Activated CD4-positive, alpha-beta memory T cell treated with anti-CD3 and anti-CD28 coated beads for 36 hours (primary cell): ENCODE measurements around the gene NUDT16L1. TPM values are rescaled to one million over a fixed set of nuclear protein-coding genes. Genes with fewer than 3 reads are reported as not detected.

Experiments
- CTCF ChIA-PET: fragments of 350-600 bp; sonication (Branson Sonifier 250); formaldehyde crosslinking; loops from one replicate; lab custom pipeline; 2021; ENCODE audit warnings: antibody characterized with exemption, inconsistent platforms; lab: Charles Lee
- POLR2A ChIA-PET: fragments of 350-600 bp; sonication (Branson Sonifier 250); formaldehyde crosslinking; loops from one replicate; lab custom pipeline; 2021; ENCODE audit warnings: antibody characterized with exemption; lab: Charles Lee
- DNase-seq: peaks from one replicate; pipeline ENCODE4 v3.0.0-alpha.2; 2020
- H3K27ac Mint-ChIP-seq: one replicate; pipeline ENCODE4 v1.8.0; 2021; ENCODE audit warnings: mixed read lengths
- H3K27me3 Mint-ChIP-seq: one replicate; pipeline ENCODE4 v1.8.0; 2021; ENCODE audit warnings: mixed read lengths
- H3K36me3 Mint-ChIP-seq: one replicate; pipeline ENCODE4 v1.8.0; 2021; ENCODE audit warnings: mixed read lengths
- H3K4me1 Mint-ChIP-seq: one replicate; pipeline ENCODE4 v1.8.0; 2021; ENCODE audit warnings: low read depth, mixed read lengths
- H3K4me3 Mint-ChIP-seq: one replicate; pipeline ENCODE4 v1.8.0; 2021; ENCODE audit warnings: mild to moderate bottlenecking, mixed read lengths
- H3K9me3 Mint-ChIP-seq: one replicate; pipeline ENCODE4 v1.8.0; 2021; ENCODE audit warnings: mixed read lengths
- intact Hi-C: fragments of 100-400 bp; cut with micrococcal nuclease; formaldehyde crosslinking; loops from one replicate; pipeline ENCODE4 v1.15.1; 2023
- total RNA-seq, 2 experiments: library from RNA; stranded (reverse); gene quantifications; one replicate each; pipeline ENCODE4 v1.2.3, GENCODE V29; 2021

NUDT16L1 gene
- total RNA-seq, 2 experiments from 2014 or later: 22.2 to 23.6 TPM

DNA sequence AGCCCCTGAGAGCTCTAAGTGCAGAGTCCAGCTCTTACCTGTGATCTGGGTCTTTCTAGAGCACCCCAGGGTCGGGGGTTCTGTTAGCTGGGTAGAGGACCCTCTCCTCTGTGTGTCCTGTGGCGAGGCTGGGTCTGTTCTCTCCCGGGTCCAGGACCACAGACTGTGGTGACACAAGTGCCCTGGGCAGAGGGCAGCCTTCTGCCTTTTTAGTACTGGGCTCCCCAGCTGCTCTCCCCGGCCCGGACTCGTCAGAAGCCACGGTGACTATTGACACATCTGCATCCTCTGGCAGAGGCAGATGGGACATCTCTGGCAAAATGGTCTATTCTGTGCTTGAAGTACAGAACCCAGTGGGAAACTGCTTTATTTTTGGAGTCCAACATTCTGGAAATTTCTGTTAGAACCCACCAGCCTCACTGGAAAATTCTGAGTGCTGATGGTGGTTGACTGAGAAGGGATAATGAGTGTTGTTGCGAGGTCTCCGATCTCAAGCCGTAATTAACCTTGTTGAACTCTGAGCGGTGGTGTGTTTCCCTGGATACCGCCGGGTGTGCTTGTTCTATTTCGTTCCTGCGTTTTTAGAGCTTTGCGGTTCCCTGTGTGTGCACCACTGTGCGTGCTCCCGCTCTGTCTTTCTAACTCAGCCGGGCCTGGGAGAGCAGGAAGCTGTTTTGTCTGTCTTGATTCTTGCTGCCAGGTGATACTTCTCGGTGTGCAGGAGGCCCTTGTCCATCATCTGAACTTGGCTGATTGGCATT lies 26.0 kb upstream of the NUDT16L1 start:
- Mint-ChIP-seq H3K4me3 (no peak overlapping the region), H3K27ac (no peak overlapping the region), H3K36me3 (peaks cover 13% of the 10 kb centered on the region), H3K4me1 (peaks cover 22% of the 10 kb centered on the region), H3K27me3 (no peaks in the 10 kb centered on the region), H3K9me3 (no peaks in the 10 kb centered on the region)
- POLR2A ChIA-PET: no interaction called here
- intact Hi-C loops: no loop called here
- no peak for DNase-seq
- CTCF ChIA-PET: no interaction called here

- no peaks in the 10 kb centered on the region for H3K9me3 Mint-ChIP-seq
- H3K27ac Mint-ChIP-seq: no peak overlapping the region
Observed at GRCh38 chr16:4668313-4668960, 24.9 kb upstream of the NUDT16L1 start.

DNA sequence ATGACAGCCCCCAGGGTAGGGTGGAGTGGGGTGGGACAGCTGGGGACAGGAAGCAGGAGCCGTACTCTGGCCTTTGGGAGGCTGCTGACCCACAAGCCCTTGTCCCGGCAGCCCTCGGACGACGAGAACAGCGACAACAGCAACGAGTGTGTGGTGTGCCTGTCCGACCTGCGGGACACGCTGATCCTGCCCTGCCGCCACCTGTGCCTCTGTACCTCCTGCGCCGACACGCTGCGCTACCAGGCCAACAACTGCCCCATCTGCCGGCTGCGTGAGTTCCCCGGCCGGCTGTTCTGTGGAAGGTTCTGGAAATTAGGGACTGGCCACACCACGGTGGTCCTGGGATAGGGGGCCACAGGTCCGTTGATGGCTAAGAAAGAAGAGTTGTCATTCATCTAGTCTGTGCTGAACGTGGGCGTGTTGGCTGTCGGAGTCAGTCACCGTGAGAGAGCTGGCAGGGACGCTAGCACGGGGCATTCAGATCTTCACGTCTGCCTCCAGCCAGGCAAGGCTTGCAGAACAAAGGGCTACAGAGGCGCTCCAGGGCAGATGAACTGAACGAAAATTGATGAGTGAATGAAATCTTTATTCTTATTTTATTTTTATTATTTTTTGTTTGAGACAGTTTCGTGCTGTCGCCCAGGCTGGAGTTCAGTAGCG lies 19.8 kb upstream of the NUDT16L1 start:
- DNase-seq: no peak

More at GRCh38 chr16:4668313-4668960, 24.9 kb upstream of the NUDT16L1 start:
- intact Hi-C loops: no loop called here
- H3K4me3 Mint-ChIP-seq: no peak overlapping the region
- peaks cover 21% of the 10 kb centered on the region for H3K4me1 Mint-ChIP-seq
- no peak for DNase-seq
- H3K36me3 Mint-ChIP-seq: peaks cover 14% of the 10 kb centered on the region
- POLR2A ChIA-PET: no interaction called here
- H3K27me3 Mint-ChIP-seq: no peaks in the 10 kb centered on the region
- CTCF ChIA-PET: no interaction called here

GRCh38 chr16:4674926-4675530 lies 18.3 kb upstream of the NUDT16L1 start:
- CTCF ChIA-PET: no interaction called here
- POLR2A ChIA-PET: interaction anchor here (0.7 kb wide), 1 partner anchor 26 kb away, joined by 3 read pairs; no protein-coding TSS in a partner anchor
- Mint-ChIP-seq H3K4me3 (no peak overlapping the region), H3K4me1 (peaks cover 24% of the 10 kb centered on the region), H3K9me3 (no peaks in the 10 kb centered on the region), H3K27ac (peak overlapping the region; percentile 96), H3K27me3 (no peaks in the 10 kb centered on the region), H3K36me3 (peaks cover 7% of the 10 kb centered on the region)
- intact Hi-C loops: loop anchor here (5.0 kb wide), 1 partner anchor 58 kb away; no protein-coding TSS in a partner anchor
- DNase-seq: no peak

More for the DNA sequence above, 19.8 kb upstream of the NUDT16L1 start:
- no peaks in the 10 kb centered on the region for H3K27me3 Mint-ChIP-seq
- intact Hi-C loops: no loop called here
- H3K36me3 Mint-ChIP-seq: peaks cover 9% of the 10 kb centered on the region
- no peak overlapping the region for H3K4me3 Mint-ChIP-seq
- POLR2A ChIA-PET: no interaction called here
- CTCF ChIA-PET: no interaction called here
- no peak overlapping the region for H3K27ac Mint-ChIP-seq
- no peaks in the 10 kb centered on the region for H3K9me3 Mint-ChIP-seq
- peaks cover 24% of the 10 kb centered on the region for H3K4me1 Mint-ChIP-seq

DNA sequence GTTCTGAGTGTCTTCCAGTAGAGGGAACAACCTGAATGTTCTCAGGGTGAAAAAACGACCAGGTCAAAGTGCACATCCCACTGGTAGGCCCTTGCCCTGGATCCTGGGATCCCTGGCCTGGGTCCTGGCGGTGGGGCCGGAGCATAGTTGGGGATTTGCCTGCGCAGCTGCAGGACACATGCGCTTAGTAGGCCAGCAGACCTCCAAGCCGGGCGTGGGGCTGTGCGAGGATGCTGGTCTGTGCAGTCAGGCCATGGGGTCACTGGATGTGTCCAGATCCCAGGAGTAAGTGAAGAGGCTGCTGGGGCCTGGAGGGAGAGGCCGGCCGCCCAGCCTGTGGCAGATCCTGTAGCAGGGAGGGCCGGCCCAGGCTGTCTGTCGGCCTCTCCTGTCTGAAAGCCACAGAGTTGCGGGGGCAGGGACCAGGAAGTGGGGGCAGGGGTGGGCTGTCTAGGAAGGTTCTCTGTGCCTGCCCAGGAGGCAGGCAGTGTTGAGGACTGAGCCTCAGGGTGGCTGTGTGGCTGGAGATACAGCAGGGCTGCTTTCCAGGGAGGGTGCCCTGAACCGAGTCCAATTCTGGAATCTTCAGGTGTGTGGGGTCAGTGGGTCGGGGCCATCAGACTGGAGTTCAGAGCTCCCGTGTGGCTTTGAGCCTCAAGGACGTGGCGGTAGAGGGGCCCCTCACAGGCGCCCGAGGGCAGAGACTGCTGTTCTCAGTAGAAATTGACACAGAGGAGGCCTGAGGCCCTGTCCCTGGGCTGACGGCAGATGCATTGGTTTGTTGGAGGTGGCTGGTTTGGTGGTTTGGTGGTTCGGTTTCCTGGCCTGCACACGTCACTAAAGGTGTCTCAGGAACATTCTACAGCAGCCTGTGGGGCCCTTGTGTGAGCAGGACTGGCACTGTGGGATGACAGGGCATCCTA lies 17.2 kb upstream of the NUDT16L1 start:
- H3K9me3 Mint-ChIP-seq: no peaks in the 10 kb centered on the region
- intact Hi-C loops: loop anchor here (2.0 to 5.0 kb wide), 2 partner anchors 15 to 59 kb away; no protein-coding TSS in a partner anchor
- H3K27ac Mint-ChIP-seq: peak overlapping the region; percentile 96
- no peaks in the 10 kb centered on the region for H3K27me3 Mint-ChIP-seq
- ChIA-PET POLR2A (interaction anchor here (0.6 to 1.6 kb wide), 3 partner anchors 19 to 52 kb away, joined by 3 to 5 read pairs (median 4); partner anchors contain the start of gene MGRN1), CTCF (interaction anchor here (0.6 to 2.1 kb wide), 3 partner anchors 26 to 266 kb away, joined by 4 to 11 read pairs (median 4); partner anchors contain the start of gene MGRN1)
- H3K4me3 Mint-ChIP-seq: peak overlapping the region; percentile 33
- peaks cover 7% of the 10 kb centered on the region for H3K36me3 Mint-ChIP-seq
- peaks cover 24% of the 10 kb centered on the region for H3K4me1 Mint-ChIP-seq
- peak; percentile 91 for DNase-seq

DNA sequence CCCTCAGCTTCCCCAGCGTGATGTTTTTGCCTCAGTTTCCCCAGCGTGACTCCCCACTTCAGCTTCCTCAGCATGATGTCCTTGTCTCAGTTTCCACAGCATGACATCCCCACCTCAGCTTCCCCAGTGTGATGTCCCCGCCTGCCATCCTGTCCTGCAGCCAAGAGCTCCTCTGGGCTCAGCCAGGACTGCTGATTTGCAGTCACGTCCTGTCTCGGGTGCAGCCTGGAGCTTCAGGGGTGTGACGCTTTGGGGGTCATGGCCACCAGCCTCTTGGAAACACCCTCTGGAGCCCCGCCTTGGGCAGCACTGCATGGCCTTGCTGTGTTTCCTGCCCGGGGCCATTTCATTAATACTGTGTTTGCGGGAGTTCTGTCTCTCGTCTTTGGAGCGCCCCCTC lies 16.5 kb upstream of the NUDT16L1 start:
- POLR2A ChIA-PET: interaction anchor here (0.6 to 1.6 kb wide), 3 partner anchors 18 to 53 kb away, joined by 3 to 5 read pairs (median 4); partner anchors contain the start of gene MGRN1
- H3K27me3 Mint-ChIP-seq: no peaks in the 10 kb centered on the region
- CTCF ChIA-PET: interaction anchor here (0.6 to 2.1 kb wide), 3 partner anchors 27 to 265 kb away, joined by 4 to 11 read pairs (median 4); partner anchors contain the start of gene MGRN1
- no peak for DNase-seq
- H3K36me3 Mint-ChIP-seq: peaks cover 8% of the 10 kb centered on the region
- peak overlapping the region; percentile 33 for H3K4me3 Mint-ChIP-seq
- peaks cover 24% of the 10 kb centered on the region for H3K4me1 Mint-ChIP-seq
- intact Hi-C loops: loop anchor here (2.0 to 5.0 kb wide), 2 partner anchors 16 to 60 kb away; no protein-coding TSS in a partner anchor
- H3K27ac Mint-ChIP-seq: peak overlapping the region; percentile 96
- no peaks in the 10 kb centered on the region for H3K9me3 Mint-ChIP-seq

- Mint-ChIP-seq H3K27me3 (no peaks in the 10 kb centered on the region), H3K4me1 (peaks cover 24% of the 10 kb centered on the region), H3K27ac (peak overlapping the region; percentile 96), H3K9me3 (no peaks in the 10 kb centered on the region), H3K36me3 (peaks cover 8% of the 10 kb centered on the region), H3K4me3 (no peak overlapping the region)
- no peak for DNase-seq
- intact Hi-C loops: loop anchor here (2.0 to 5.0 kb wide), 2 partner anchors 17 to 60 kb away; no protein-coding TSS in a partner anchor
- POLR2A ChIA-PET: interaction anchor here (0.6 to 1.6 kb wide), 3 partner anchors 17 to 53 kb away, joined by 3 to 5 read pairs (median 4); partner anchors contain the start of gene MGRN1
- CTCF ChIA-PET: interaction anchor here (1.4 to 2.1 kb wide), 2 partner anchors 27 to 53 kb away, joined by 4 to 11 read pairs; partner anchors contain the start of gene MGRN1
Observed at GRCh38 chr16:4677390-4677789, 16.0 kb upstream of the NUDT16L1 start.

- H3K36me3 Mint-ChIP-seq: peaks cover 8% of the 10 kb centered on the region
- no peak for DNase-seq
- no peak overlapping the region for H3K4me3 Mint-ChIP-seq
- POLR2A ChIA-PET: no interaction called here
- peaks cover 24% of the 10 kb centered on the region for H3K4me1 Mint-ChIP-seq
- intact Hi-C loops: loop anchor here (2.0 to 5.0 kb wide), 2 partner anchors 17 to 61 kb away; no protein-coding TSS in a partner anchor
- peak overlapping the region; percentile 31 for H3K27ac Mint-ChIP-seq
- CTCF ChIA-PET: interaction anchor here (2.1 kb wide), 1 partner anchor 28 kb away, joined by 11 read pairs; no protein-coding TSS in a partner anchor
- no peaks in the 10 kb centered on the region for H3K9me3 Mint-ChIP-seq
- no peaks in the 10 kb centered on the region for H3K27me3 Mint-ChIP-seq
Observed at GRCh38 chr16:4677994-4678393, 15.4 kb upstream of the NUDT16L1 start.

DNA sequence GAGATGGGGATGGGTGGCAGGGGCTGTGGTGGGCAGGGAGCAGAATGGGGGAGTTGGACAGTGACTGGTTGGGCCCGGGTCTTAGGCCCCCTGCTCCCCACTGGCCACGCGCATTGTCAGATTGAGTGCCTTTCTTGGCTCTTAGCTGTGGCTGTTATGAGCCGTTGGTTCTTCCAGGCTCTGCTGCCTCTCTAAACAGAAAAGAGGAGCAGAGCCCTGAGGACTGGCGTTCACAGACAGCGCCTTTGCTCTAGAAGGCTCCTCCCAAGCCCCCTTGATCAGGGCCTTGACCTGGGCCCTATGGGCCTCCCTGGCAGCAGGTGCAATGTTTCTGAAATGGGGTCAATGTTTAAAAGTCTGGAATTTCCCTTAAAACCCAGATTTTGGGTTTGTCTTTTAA lies 14.8 kb upstream of the NUDT16L1 start:
- CTCF ChIA-PET: no interaction called here
- Mint-ChIP-seq H3K9me3 (no peaks in the 10 kb centered on the region), H3K4me1 (peaks cover 24% of the 10 kb centered on the region), H3K4me3 (no peak overlapping the region), H3K27me3 (no peaks in the 10 kb centered on the region), H3K36me3 (peaks cover 6% of the 10 kb centered on the region), H3K27ac (peak overlapping the region; percentile 31)
- intact Hi-C loops: loop anchor here (5.0 kb wide), 1 partner anchor 61 kb away; no protein-coding TSS in a partner anchor
- DNase-seq: no peak
- POLR2A ChIA-PET: no interaction called here

- H3K4me3 Mint-ChIP-seq: no peak overlapping the region
- peaks cover 4% of the 10 kb centered on the region for H3K36me3 Mint-ChIP-seq
- no peaks in the 10 kb centered on the region for H3K27me3 Mint-ChIP-seq
- no peaks in the 10 kb centered on the region for H3K9me3 Mint-ChIP-seq
- ChIA-PET CTCF (no interaction called here), POLR2A (no interaction called here)
- intact Hi-C loops: loop anchor here (5.0 kb wide), 1 partner anchor 62 kb away; no protein-coding TSS in a partner anchor
- H3K27ac Mint-ChIP-seq: no peak overlapping the region
- no peak for DNase-seq
- peaks cover 24% of the 10 kb centered on the region for H3K4me1 Mint-ChIP-seq
Observed at GRCh38 chr16:4679156-4679849, 14.1 kb upstream of the NUDT16L1 start.
